NOMO-1 treated with dmso at 0.1 percent for 144 hours (cell line): Measurements from ENCODE around the gene EHMT1.
"Not testable (repeated sequence)": the region's sequence is repeated elsewhere in the genome, so short reads cannot be mapped to it uniquely, and the experiment has no call there.

ENCODE experiments used
- DNase-seq: peaks from one replicate; lab custom pipeline; 2025; ENCODE audit not compliant: unreplicated experiment; lab: John Stamatoyannopoulos, UW

The EHMT1 gene

GRCh38 chr9:137734181-137734580 is 115.4 kb downstream of the EHMT1 start:
- no peak for DNase-seq

- not testable (repeated sequence) for DNase-seq
These were observed 119.4 kb downstream of the EHMT1 start for GRCh38 chr9:137738182-137738696.

- DNase-seq, result no peak
These were observed 119.9 kb downstream of the EHMT1 start for GRCh38 chr9:137738703-137739102.

GRCh38 chr9:137739371-137740309 is 120.8 kb downstream of the EHMT1 start:
- no peak for DNase-seq

- DNase-seq, result no peak
These were observed 121.5 kb downstream of the EHMT1 start for GRCh38 chr9:137740312-137740711.

- DNase-seq, result no peak
These were observed 122.5 kb downstream of the EHMT1 start for GRCh38 chr9:137741330-137741729.

GRCh38 chr9:137742698-137743097 is 123.9 kb downstream of the EHMT1 start:
- no peak for DNase-seq

- DNase-seq, result no peak
These were observed 124.9 kb downstream of the EHMT1 start for GRCh38 chr9:137743695-137744094.

GRCh38 chr9:137744632-137745183 is 125.9 kb downstream of the EHMT1 start:
- no peak for DNase-seq

GRCh38 chr9:137745541-137745991 is 126.8 kb downstream of the EHMT1 start:
- no peak for DNase-seq

GRCh38 chr9:137748311-137748710 is 129.5 kb downstream of the EHMT1 start:
- DNase-seq, result no peak

- DNase-seq, result no peak
These were observed 129.9 kb downstream of the EHMT1 start for GRCh38 chr9:137748741-137749140.

- DNase-seq, result no peak
These were observed 130.7 kb downstream of the EHMT1 start for GRCh38 chr9:137749511-137749910.

- DNase-seq, result no peak
These were observed 131.2 kb downstream of the EHMT1 start for GRCh38 chr9:137750007-137750406.

- DNase-seq, result no peak
These were observed 131.8 kb downstream of the EHMT1 start for GRCh38 chr9:137750566-137750965.

- no peak for DNase-seq
These were observed 132.8 kb downstream of the EHMT1 start for GRCh38 chr9:137751616-137752015.

GRCh38 chr9:137752426-137752825 is 133.6 kb downstream of the EHMT1 start:
- no peak for DNase-seq

GRCh38 chr9:137753192-137753765 is 134.5 kb downstream of the EHMT1 start:
- DNase-seq, result no peak

GRCh38 chr9:137755261-137755927 is 136.6 kb downstream of the EHMT1 start:
- DNase-seq, result no peak

GRCh38 chr9:137756045-137756744 is 137.4 kb downstream of the EHMT1 start:
- DNase-seq, result no peak

- DNase-seq, result no peak
These were observed 138.3 kb downstream of the EHMT1 start for GRCh38 chr9:137757139-137757538.
